ENCODE data around the gene KLHL22. TPM values are rescaled to one million over a fixed set of nuclear protein-coding genes. Genes with fewer than 3 reads are reported as not detected.

KLHL22 gene
- total and polyA plus RNA-seq, 4 donors, result 2.0 to 20.3 (median 8.7) TPM

GRCh38 chr22:20525048-20525447 lies 29.5 kb upstream of the KLHL22 start (continued):
- TF ChIP-seq ZBTB33 (IDR thresholded peaks at IDR 0.05), result no peak
- no peak for TF ChIP-seq CTCF (IDR thresholded peaks at IDR 0.05; ENCODE audit: low read depth, low read length, missing input control)
- no peak for TF ChIP-seq FOXA1 (IDR thresholded peaks at IDR 0.05)

GRCh38 chr22:20524004-20524481 lies 28.4 kb upstream of the KLHL22 start:
- Histone ChIP-seq H3K4me1 (ENCODE audit: control insufficient read depth in 4 of 4, insufficient read depth in 4 of 4, low read length in 3 of 4) (peaks cover 0 to 6% (median under 1%) of the 10 kb centered on the region in 4 donors), H3K4me3 (ENCODE audit: low read depth in 1 of 3, low read length in 3 of 3) (no peak overlapping the region)
- 10% methylated on average over 1 of the region's 1 CpG for WGBS

More at GRCh38 chr22:20524004-20524481, 28.4 kb upstream of the KLHL22 start:
- DNase-seq (ENCODE audit: low spot score), result no peak
- H3K9ac ChIP-seq (ENCODE audit: low read depth in 1 of 2, low read length in 2 of 2), result no peak overlapping the region
- no peaks in the 10 kb centered on the region for H3K9me3 ChIP-seq (ENCODE audit: control insufficient read depth in 4 of 4, low read length in 3 of 4)
- no peak for TF ChIP-seq REST (IDR thresholded peaks at IDR 0.05)
- TF ChIP-seq HNF4G (IDR thresholded peaks at IDR 0.05), result no peak
- TF ChIP-seq ATF3 (IDR thresholded peaks at IDR 0.05), result no peak
- no peak for TF ChIP-seq EGR1 (IDR thresholded peaks at IDR 0.05; ENCODE audit: low read depth in 2 of 2)
- TF ChIP-seq GABPA (IDR thresholded peaks at IDR 0.05 in 1 of 2, conservative IDR thresholded peaks at IDR 0.05 in 1 of 2), result no peak
- TF ChIP-seq SP1 (IDR thresholded peaks at IDR 0.05), result no peak
- no peak for TF ChIP-seq FOXA2 (IDR thresholded peaks at IDR 0.05)
- TF ChIP-seq YY1 (IDR thresholded peaks at IDR 0.05), result no peak
- TF ChIP-seq ZBTB33 (IDR thresholded peaks at IDR 0.05), result no peak
- TF ChIP-seq CTCF (IDR thresholded peaks at IDR 0.05; ENCODE audit: low read depth, low read length, missing input control), result no peak
- peaks cover 2 to 15% (median 8%) of the 10 kb centered on the region in 4 donors for H3K36me3 ChIP-seq (ENCODE audit: control insufficient read depth in 4 of 4, insufficient read depth in 3 of 4, low read depth in 1 of 4, low read length in 3 of 4)
- H3K27me3 ChIP-seq (ENCODE audit: control insufficient read depth in 4 of 4, insufficient read depth in 4 of 4, low read length in 3 of 4), result no peaks in the 10 kb centered on the region
- H3K27ac ChIP-seq (ENCODE audit: low read depth in 1 of 2, low read length in 2 of 2), result no peak overlapping the region

Data from liver (tissue), 9 donors.